OCI-LY3 (cell line): ENCODE measurements around the gene NRP2.

ENCODE experiments used
- H2AFZ ChIP-seq: fragments of 200-600, 300-600 bp; shearing (Covaris generic); 2 replicates; pipeline ENCODE4 v1.6.0; 2014; ENCODE audit warnings: antibody characterized with exemption, low read depth, low read length
- H3K27ac ChIP-seq: fragments of 200-600, 300-600 bp; sonication (generic); 2 replicates; pipeline ENCODE4 v1.5.1; 2014; ENCODE audit warnings: mild to moderate bottlenecking, low read length, moderate library complexity, mixed read lengths
- H3K27me3 ChIP-seq: fragments of 200-600, 300-600 bp; sonication (generic); 2 replicates; pipeline ENCODE4 v1.6.1; 2014; ENCODE audit warnings: low read depth, low read length, mixed read lengths
- H3K36me3 ChIP-seq: fragments of 200-600, 300-600 bp; sonication (generic); replicated peaks from 2 replicates; pipeline ENCODE3; 2014; ENCODE audit warnings: low read depth, low read length, mixed read lengths
- H3K4me1 ChIP-seq: fragments of 300-600, 200-600 bp; sonication (generic); 2 replicates; pipeline ENCODE4 v1.6.1; 2014; ENCODE audit warnings: low read length, mixed read lengths
- H3K4me2 ChIP-seq: fragments of 200-600, 300-600 bp; sonication (generic); 2 replicates; pipeline ENCODE4 v1.6.1; 2014; ENCODE audit warnings: low read length, mixed read lengths
- H3K4me3 ChIP-seq: fragments of 300-600, 200-600 bp; sonication (generic); 2 replicates; pipeline ENCODE4 v1.5.1; 2014; ENCODE audit warnings: antibody characterized with exemption, mild to moderate bottlenecking, low read length, moderate library complexity
- H3K79me2 ChIP-seq: fragments of 300-600, 200-600 bp; shearing (Covaris generic); 2 replicates; pipeline ENCODE4 v1.6.1; 2014; ENCODE audit warnings: mild to moderate bottlenecking, low read length, mixed read lengths
- H3K9ac ChIP-seq: fragments of 300-600, 200-600 bp; shearing (Covaris generic); 2 replicates; pipeline ENCODE4 v1.6.0; 2014; ENCODE audit warnings: mild to moderate bottlenecking, low read length, moderate library complexity
- H3K9me3 ChIP-seq: fragments of 200-600, 300-600 bp; shearing (Covaris generic); 2 replicates; pipeline ENCODE4 v1.6.1; 2014; ENCODE audit warnings: low read length, mixed read lengths; ENCODE audit not compliant: insufficient read depth
- H4K20me1 ChIP-seq: fragments of 200-600, 300-600 bp; sonication (generic); 2 replicates; pipeline ENCODE4 v1.6.1; 2016; ENCODE audit warnings: low read length, mixed read lengths; ENCODE audit not compliant: insufficient read depth
- CTCF ChIP-seq: fragments of 200-600, 300-600 bp; sonication (generic); IDR thresholded peaks from 2 replicates; pipeline ENCODE4 v1.5.1; 2014; ENCODE audit warnings: antibody characterized with exemption, low read length, low read depth
- EZH2phosphoT487 ChIP-seq: fragments of 200-600 bp; shearing (Covaris generic); IDR thresholded peaks from 2 replicates; pipeline ENCODE4 v1.6.1; 2018; ENCODE audit warnings: antibody characterized with exemption, mixed run types, low read depth

The NRP2 gene

GRCh38 chr2:205776720-205777119, 94.4 kb downstream of the NRP2 start:
- Histone ChIP-seq H3K4me3 (no peak overlapping the region), H3K9me3 (no peaks in the 10 kb centered on the region), H3K4me2 (no peak overlapping the region), H3K9ac (no peak overlapping the region), H2AFZ (no peak overlapping the region), H3K27ac (no peak overlapping the region), H3K27me3 (peaks cover 61% of the 10 kb centered on the region), H4K20me1 (no peaks in the 10 kb centered on the region), H3K79me2 (no peaks in the 10 kb centered on the region), H3K4me1 (peaks cover 6% of the 10 kb centered on the region; the same call in 1 of the 2 replicates), H3K36me3 (no peaks in the 10 kb centered on the region)
- no peak for TF ChIP-seq CTCF
- no peak for TF ChIP-seq EZH2phosphoT487

GRCh38 chr2:205778356-205778755, 96.1 kb downstream of the NRP2 start:
- Histone ChIP-seq H3K9me3 (no peaks in the 10 kb centered on the region), H3K27me3 (peaks cover 47% of the 10 kb centered on the region), H3K79me2 (no peaks in the 10 kb centered on the region), H3K36me3 (no peaks in the 10 kb centered on the region), H3K9ac (no peak overlapping the region), H4K20me1 (no peaks in the 10 kb centered on the region), H2AFZ (no peak overlapping the region), H3K27ac (no peak overlapping the region), H3K4me2 (no peak overlapping the region), H3K4me3 (no peak overlapping the region), H3K4me1 (peaks cover 6% of the 10 kb centered on the region; the same call in 1 of the 2 replicates)
- TF ChIP-seq EZH2phosphoT487: no peak
- TF ChIP-seq CTCF: no peak

- Histone ChIP-seq H3K4me3 (no peak overlapping the region), H3K79me2 (no peaks in the 10 kb centered on the region), H3K9ac (no peak overlapping the region), H3K27me3 (peaks cover 33% of the 10 kb centered on the region), H3K36me3 (no peaks in the 10 kb centered on the region), H3K27ac (no peak overlapping the region), H3K4me2 (no peak overlapping the region), H4K20me1 (no peaks in the 10 kb centered on the region), H3K4me1 (no peaks in the 10 kb centered on the region), H2AFZ (peak overlapping the region; percentile 41; the same call in 1 of the 2 replicates), H3K9me3 (no peaks in the 10 kb centered on the region)
- TF ChIP-seq EZH2phosphoT487 (no peak), CTCF (no peak)
Measured at GRCh38 chr2:205780645-205781044, 98.3 kb downstream of the NRP2 start.

- Histone ChIP-seq H3K4me2 (no peak overlapping the region), H3K27me3 (peaks cover 39% of the 10 kb centered on the region), H3K27ac (no peak overlapping the region), H4K20me1 (no peaks in the 10 kb centered on the region), H3K4me3 (no peak overlapping the region), H3K79me2 (no peaks in the 10 kb centered on the region), H3K9ac (no peak overlapping the region), H3K36me3 (no peaks in the 10 kb centered on the region), H3K9me3 (no peaks in the 10 kb centered on the region), H3K4me1 (no peaks in the 10 kb centered on the region), H2AFZ (no peak overlapping the region)
- no peak for TF ChIP-seq EZH2phosphoT487
Measured at GRCh38 chr2:205781244-205781931, 99.1 kb downstream of the NRP2 start.
